IPS-NIHi7 (cell line): ENCODE results near the gene RING1.

Experiments used
- DNase-seq: peaks from one replicate; pipeline ENCODE4 v3.0.0; 2012; ENCODE audit warnings: mixed read lengths; ENCODE audit errors: extremely low spot score

The RING1 gene

DNA sequence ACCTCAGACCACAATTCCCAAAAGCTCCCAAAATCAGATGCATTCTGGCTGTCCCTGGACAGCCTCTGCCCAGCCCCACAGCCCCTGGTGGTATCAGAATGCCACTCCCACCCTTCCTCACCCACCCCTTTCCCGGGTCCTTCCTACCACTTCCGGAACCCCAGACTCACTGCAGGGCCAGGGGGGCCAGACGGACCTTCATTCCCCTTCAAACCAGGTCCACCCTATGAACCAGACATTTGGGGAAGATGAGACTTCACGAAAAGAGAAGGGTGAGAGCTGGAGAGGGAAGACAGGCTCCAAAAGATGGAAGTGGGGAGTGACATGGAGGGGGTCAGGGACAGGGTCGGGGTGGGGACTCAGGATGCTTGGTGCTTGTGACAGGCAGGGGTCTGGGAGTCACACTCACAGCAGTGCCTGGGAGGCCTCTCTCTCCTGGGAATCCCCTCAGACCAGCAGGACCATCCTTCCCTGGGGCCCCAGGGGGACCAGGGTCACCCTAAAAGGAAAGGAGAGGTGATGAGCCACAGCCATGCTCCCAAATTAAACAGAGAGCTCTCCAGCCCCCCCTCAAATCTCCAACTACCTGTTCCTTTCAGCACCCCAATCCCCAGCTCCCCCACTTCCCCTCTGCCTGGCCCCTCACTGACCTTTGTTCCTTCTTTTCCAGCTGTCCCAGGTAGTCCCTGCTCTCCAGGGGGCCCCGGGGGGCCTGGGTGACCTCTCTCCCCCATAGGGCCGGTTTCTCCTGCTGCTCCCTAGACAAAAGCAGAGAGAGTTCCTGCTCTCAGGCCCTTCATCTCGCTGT lies 36.2 kb upstream of the RING1 start:
- no peak for DNase-seq

- peak; percentile 80 for DNase-seq
Observed at GRCh38 chr6:33172688-33173534, 35.4 kb upstream of the RING1 start.

- DNase-seq, result no peak
Observed at GRCh38 chr6:33173535-33174180, 34.6 kb upstream of the RING1 start.

DNA sequence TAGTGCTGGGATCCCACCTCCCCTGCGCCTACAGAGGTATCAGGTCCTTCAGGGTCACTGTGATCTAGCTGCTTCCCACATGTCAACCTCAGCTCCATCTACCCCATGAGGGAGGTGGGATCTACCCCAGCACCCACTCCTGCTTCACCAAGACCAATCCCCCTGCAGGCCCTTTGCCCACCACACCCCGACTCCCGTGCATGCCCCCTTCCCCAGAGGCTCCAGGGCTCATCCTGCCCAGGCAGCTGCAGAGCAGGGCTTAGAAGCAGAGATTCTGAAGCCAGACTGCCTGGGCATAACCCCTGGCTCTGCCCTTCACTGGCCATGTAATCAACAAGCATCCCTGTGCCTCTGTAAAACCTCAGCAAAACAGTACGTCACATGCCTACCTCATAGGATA lies 33.5 kb upstream of the RING1 start:
- no peak for DNase-seq

DNA sequence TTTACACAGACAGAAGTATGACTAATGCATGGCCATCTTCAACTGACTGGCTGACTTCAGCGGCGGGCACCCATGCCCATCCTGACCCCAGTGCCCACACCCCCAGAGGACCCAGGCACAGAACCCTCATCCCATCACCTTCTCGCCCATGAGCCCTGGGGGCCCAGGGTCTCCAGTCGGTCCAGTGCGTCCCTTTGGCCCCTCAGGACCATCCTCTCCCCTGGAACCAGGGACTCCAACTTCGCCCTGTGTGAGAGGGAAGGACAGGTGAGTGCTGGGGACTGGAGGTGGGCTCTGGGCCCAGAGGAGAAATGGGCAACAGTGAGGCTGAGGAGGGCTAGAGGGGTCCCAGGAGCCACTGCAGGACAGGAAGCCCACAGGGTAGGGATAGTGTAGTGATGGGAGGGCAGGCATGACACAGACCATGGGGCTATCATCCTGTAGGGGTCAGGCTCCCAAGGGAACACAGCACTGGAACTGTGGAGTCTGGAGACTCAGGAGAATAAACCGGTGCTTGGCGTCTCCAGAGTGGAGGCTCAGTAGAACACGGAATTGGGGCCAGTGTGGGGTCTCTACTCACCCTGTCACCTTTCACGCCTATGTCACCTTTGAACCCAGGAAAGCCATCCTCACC lies 32.7 kb upstream of the RING1 start:
- DNase-seq, result peak; percentile 51

- no peak for DNase-seq
Observed at GRCh38 chr6:33176906-33177305, 31.4 kb upstream of the RING1 start.

GRCh38 chr6:33177552-33178446 lies 30.5 kb upstream of the RING1 start:
- no peak for DNase-seq

- no peak for DNase-seq
Observed at GRCh38 chr6:33178755-33179475, 29.4 kb upstream of the RING1 start.

DNA sequence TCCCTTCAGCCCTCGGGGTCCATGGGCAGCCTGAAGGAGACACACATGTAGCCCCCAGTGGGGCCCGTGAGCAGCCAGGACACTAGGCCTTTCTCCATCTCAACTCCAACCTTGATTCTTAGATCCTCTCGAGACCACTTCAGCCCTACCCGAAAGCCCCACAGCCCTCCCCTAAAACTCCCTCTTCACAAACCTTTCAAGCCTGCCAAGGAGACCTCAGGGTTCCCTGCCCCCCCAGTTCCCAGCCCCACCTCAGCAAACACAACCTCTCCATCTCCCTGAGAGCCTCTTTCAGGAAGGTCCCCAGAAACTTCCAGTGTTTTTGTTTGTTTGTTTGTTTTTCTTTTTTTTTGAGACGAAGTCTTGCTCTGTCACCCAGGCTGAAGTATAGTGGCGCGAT lies 27.2 kb upstream of the RING1 start:
- no peak for DNase-seq

DNA sequence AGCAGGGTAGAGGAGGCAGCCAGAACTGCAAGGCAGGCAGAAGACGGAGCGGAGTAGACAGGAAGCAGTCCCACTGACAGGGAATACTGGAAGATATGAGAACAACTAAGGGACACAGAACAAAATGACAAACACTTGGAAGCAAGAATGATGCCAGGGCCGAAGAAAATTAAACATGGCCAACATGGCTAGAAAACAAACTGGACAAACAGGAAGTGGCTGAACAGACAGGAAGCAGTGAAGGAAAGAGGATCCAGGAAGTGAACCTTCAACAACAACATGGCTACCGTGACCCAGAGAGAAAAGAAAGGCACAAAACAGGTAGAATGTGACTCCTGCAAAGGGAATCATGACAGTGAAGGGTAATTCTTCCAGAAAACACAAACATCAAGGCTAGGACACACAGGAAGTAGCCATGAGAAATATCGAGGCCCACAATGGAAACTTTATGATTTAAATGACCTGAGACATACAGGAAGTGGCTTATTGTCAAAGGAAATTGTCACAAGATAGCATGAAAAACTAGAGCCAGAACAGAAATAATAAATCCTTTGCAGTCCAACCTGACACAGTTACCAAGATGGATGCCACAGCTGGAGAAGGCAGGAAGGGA lies 25.1 kb upstream of the RING1 start:
- no peak for DNase-seq

GRCh38 chr6:33185190-33185589 lies 23.1 kb upstream of the RING1 start:
- no peak for DNase-seq

DNA sequence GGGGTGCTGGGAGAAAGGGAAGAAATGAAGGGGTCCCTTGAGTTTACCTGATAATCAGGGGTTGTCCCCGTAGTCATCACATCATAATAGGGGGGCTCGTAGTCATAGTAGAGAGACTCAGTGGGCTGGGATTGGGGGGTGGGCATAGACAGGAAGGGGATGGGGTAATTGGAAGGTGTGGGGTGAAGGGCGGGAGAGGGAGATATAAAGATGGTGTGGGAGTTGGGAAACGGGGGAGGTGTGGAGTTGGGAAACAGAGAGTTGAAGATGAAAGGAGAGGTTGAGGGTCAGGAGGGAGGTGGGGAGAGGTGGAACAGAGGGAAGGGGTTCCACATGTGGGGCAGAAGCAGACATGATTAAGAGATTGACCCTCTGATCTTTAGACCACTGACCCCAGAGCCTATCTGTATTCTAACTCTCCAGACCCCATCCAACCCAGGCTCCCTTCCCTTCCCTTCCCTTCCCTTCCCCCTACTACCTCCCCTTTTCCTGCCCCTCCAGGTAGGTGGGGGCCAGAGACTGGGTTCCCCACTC lies 22.6 kb upstream of the RING1 start:
- DNase-seq, result no peak

DNA sequence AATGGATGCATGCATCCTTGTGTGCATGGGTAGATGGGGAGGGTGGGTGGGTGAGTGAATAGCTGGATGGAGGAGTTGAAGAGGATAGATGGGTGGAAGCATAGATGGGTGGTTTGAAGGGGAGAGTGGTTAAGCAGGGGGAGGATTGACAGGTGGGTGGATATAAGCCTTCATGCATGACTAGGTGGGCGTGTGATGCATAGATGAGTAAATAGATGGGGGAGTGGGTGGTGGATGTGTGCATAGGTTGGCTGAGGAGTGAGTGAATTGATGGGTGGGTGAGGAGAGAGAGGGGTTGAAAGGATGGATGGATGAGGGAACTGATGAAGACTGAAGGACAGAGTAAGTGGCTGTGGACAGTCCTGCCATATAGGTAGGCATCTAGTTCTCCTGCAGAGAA lies 20.5 kb upstream of the RING1 start:
- no peak for DNase-seq

- no peak for DNase-seq
Observed at GRCh38 chr6:33189164-33189563, 19.1 kb upstream of the RING1 start.

GRCh38 chr6:33189625-33190448 lies 18.5 kb upstream of the RING1 start:
- DNase-seq, result no peak

DNA sequence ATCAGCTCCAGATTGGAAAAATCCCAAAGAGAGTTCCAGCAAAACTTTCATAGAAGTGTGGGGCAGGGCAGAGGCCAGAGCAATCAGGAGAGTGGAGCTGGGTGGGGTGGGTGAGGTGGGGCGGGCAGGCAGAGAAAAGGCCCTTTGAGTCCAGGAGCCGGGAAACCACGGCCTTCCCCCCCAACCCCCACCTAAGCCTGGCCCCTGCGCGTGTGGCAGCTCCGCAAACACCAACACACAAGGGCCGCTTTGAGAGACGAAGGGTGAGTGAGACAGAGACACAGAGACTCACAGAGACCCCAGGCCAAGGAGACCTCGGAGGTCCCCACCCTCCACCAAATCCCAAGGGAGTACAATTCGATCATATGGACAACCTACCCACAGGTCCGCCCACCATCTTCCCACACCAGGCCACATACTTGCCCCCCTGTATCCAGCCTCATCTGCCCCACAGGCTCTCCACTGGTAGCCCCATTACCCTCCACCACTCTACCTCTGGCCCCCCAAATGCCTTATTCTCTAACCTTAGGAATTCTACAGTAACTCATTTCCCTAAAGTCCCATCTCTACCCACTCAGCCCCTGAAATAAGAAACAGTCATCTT lies 17.7 kb upstream of the RING1 start:
- DNase-seq, result no peak

DNA sequence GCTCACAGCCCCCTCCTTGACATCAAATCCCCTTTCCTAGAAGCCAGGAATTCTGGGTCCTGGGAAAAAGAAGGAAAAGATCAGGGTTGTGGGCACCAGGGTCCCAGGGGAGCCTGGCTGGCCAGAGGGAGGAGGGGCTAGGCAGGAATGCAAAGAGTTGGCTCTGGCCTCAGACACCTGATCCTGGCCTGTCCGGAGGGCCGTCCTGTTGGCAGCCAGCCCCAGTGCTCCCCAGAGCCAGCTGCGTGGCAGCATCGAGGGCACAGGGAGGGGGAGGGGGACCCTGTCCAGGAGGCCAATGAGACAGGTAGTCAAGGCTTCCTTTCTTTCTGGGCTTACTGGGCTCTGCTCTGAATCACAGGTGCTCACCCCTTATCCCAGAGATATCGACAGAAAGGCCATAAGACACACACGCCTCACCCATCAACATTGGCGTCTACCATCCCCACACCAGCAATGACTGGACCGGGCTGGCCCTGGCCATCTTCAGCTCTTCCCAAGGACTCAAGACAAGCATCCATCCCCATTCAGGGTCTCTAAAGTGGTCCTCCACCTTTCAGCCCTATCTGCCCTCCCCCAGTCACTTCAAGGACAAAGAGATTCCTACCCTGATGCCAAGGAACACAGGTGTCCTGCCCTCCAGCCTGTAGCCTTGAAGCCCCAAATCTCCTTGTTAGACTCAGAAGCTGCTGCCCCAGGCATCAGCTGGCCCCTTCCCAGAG lies 16.8 kb upstream of the RING1 start:
- no peak for DNase-seq
